ENCODE measurements around the gene BLTP1.

GRCh38 chr4:122131562-122132157 is 20.5 kb upstream of the BLTP1 start:
- no peak for TF ChIP-seq CTCF (IDR thresholded peaks at IDR 0.05)
- TF ChIP-seq ZFX (IDR thresholded peaks at IDR 0.05; ENCODE audit: borderline replicate concordance): no peak
